OCI-LY3 (cell line): Measurements from ENCODE around the gene FARP1.

Experiments
- EZH2phosphoT487 ChIP-seq: fragments of 200-600 bp; shearing (Covaris generic); IDR thresholded peaks from 2 replicates; pipeline ENCODE4 v1.6.1; 2018; ENCODE audit warnings: antibody characterized with exemption, mixed run types, low read depth
- TF ChIP-seq, protein P1 (sequence below): fragments of 200-600, 300-600 bp; sonication (generic); IDR thresholded peaks from 2 replicates; pipeline ENCODE4 v1.5.1; 2014; ENCODE audit warnings: antibody characterized with exemption, low read length, low read depth

DNA sequence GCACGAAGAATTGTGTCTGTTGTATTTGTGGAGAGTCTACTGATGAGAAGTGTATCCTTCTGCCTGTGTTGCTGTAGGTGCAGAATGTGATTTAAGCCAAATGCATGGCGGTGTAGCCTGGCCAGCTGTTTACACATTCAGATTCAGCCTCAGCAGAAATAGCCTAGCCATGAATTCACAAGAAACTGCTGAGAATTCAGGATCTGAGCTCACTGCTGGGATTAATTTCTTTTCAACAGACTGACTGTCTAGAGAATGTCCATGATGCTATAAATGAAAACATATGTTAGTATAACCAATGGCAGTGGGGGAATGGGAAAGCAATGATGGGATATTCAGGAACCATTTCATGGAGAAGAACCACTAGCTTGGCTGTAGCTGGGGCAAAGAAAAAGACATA, 111.6 kb downstream of the FARP1 start:
- TF ChIP-seq, protein P1, sequence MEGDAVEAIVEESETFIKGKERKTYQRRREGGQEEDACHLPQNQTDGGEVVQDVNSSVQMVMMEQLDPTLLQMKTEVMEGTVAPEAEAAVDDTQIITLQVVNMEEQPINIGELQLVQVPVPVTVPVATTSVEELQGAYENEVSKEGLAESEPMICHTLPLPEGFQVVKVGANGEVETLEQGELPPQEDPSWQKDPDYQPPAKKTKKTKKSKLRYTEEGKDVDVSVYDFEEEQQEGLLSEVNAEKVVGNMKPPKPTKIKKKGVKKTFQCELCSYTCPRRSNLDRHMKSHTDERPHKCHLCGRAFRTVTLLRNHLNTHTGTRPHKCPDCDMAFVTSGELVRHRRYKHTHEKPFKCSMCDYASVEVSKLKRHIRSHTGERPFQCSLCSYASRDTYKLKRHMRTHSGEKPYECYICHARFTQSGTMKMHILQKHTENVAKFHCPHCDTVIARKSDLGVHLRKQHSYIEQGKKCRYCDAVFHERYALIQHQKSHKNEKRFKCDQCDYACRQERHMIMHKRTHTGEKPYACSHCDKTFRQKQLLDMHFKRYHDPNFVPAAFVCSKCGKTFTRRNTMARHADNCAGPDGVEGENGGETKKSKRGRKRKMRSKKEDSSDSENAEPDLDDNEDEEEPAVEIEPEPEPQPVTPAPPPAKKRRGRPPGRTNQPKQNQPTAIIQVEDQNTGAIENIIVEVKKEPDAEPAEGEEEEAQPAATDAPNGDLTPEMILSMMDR = no peak
- TF ChIP-seq EZH2phosphoT487 = no peak
